Suppressor macrophage treated with lipopolysaccharide for 1 hour (primary cell): ENCODE measurements around the gene TNKS1BP1.

Experiments used
- DNase-seq, 3 donors: peaks; one replicate each; pipeline ENCODE4 v3.0.0-alpha.2; 2020 to 2022

TNKS1BP1 gene

GRCh38 chr11:57251491-57252104 lies 73.2 kb downstream of the TNKS1BP1 start:
- peak in 2 of 3 donors; percentile 8 to 30 for DNase-seq

- DNase-seq = no peak
Measured at GRCh38 chr11:57251037-57251436, 73.7 kb downstream of the TNKS1BP1 start.
